Choroid plexus epithelial cell (primary cell): ENCODE data around the gene ALG3.

Experiments
- DNase-seq: peaks from one replicate; pipeline ENCODE4 v3.0.0-alpha.2; 2010; ENCODE audit warnings: low read depth
- H3K4me3 ChIP-seq: 2 replicates; pipeline ENCODE4 v1.5.1; 2011; ENCODE audit warnings: low read depth, mild to moderate bottlenecking, control low read depth, low read length, moderate library complexity
- CTCF ChIP-seq: conservative IDR thresholded peaks from 2 replicates; pipeline ENCODE4 v1.5.1; 2011; ENCODE audit warnings: low read depth, mild to moderate bottlenecking, control low read depth, inconsistent platforms, low read length, moderate library complexity

The ALG3 gene

GRCh38 chr3:184193991-184194539, 54.7 kb downstream of the ALG3 start:
- no peak overlapping the region for H3K4me3 ChIP-seq
- DNase-seq, result no peak
- no peak for TF ChIP-seq CTCF

GRCh38 chr3:184192889-184193288, 55.9 kb downstream of the ALG3 start:
- no peak for TF ChIP-seq CTCF
- no peak for DNase-seq

More at GRCh38 chr3:184192889-184193288, 55.9 kb downstream of the ALG3 start:
- H3K4me3 ChIP-seq, result no peak overlapping the region
